RWPE2 (cell line): ENCODE results near the gene RRN3.
"Not testable (repeated sequence)": the region's sequence is repeated elsewhere in the genome, so short reads cannot be mapped to it uniquely, and the experiment has no call there.

Source experiments
- ATAC-seq: fragments of 200-7000 bp; cut with Tn5 transposase; 3 replicates; pipeline ENCODE4 v1.9.1; 2021; ENCODE audit warnings: low read depth
- DNase-seq: peaks from one replicate; pipeline ENCODE4 v3.0.0-alpha.2; 2020; ENCODE audit warnings: low spot score
- H3K27ac ChIP-seq: fragments of 450-650 bp; 2 replicates; pipeline ENCODE4 v1.5.1; 2017; ENCODE audit warnings: mild to moderate bottlenecking; ENCODE audit not compliant: poor library complexity, severe bottlenecking
- H3K27me3 ChIP-seq: fragments of 250-450 bp; sonication (Bioruptor Pico); 2 replicates; pipeline ENCODE4 v1.5.1; 2021; ENCODE audit warnings: mild to moderate bottlenecking, moderate library complexity; ENCODE audit not compliant: insufficient read depth, poor library complexity, severe bottlenecking
- H3K36me3 ChIP-seq: fragments of 250-450 bp; sonication (Bioruptor Pico); 2 replicates; pipeline ENCODE4 v1.5.1; 2020; ENCODE audit warnings: low read depth, mild to moderate bottlenecking, moderate library complexity
- H3K4me1 ChIP-seq: fragments of 250-450 bp; sonication (Bioruptor Pico); 2 replicates; pipeline ENCODE4 v1.5.1; 2021; ENCODE audit warnings: mild to moderate bottlenecking, moderate library complexity; ENCODE audit not compliant: insufficient read depth, poor library complexity, severe bottlenecking
- H3K4me3 ChIP-seq: fragments of 250-450 bp; sonication (Bioruptor Pico); 2 replicates; pipeline ENCODE4 v1.5.1; 2021; ENCODE audit warnings: mild to moderate bottlenecking, moderate library complexity; ENCODE audit not compliant: severe bottlenecking
- H3K9me3 ChIP-seq: fragments of 250-450 bp; sonication (Bioruptor Pico); 2 replicates; pipeline ENCODE4 v1.5.1; 2021; ENCODE audit warnings: mild to moderate bottlenecking, moderate library complexity; ENCODE audit not compliant: severe bottlenecking
- CTCF ChIP-seq: fragments of 450-650 bp; IDR thresholded peaks from one replicate; pipeline ENCODE4 v1.5.1; 2017; ENCODE audit warnings: mild to moderate bottlenecking, moderate library complexity; ENCODE audit not compliant: poor library complexity, severe bottlenecking

Gene RRN3

GRCh38 chr16:15022194-15022593 lies 71.9 kb downstream of the RRN3 start:
- DNase-seq, H3K4me1 ChIP-seq, H3K27ac ChIP-seq, H3K9me3 ChIP-seq, H3K27me3 ChIP-seq, H3K4me3 ChIP-seq: not testable (repeated sequence)
- peak; percentile 52 for TF ChIP-seq CTCF
- H3K36me3 ChIP-seq, result peaks cover 60% of the 10 kb centered on the region
- ATAC-seq, result peak; percentile 84

GRCh38 chr16:15021429-15021828 lies 72.6 kb downstream of the RRN3 start:
- not testable (repeated sequence) for H3K9me3 ChIP-seq, H3K27me3 ChIP-seq, H3K27ac ChIP-seq, DNase-seq, H3K4me1 ChIP-seq, H3K4me3 ChIP-seq, ATAC-seq
- H3K36me3 ChIP-seq, result peaks cover 65% of the 10 kb centered on the region

- not testable (repeated sequence) for H3K27me3 ChIP-seq, H3K9me3 ChIP-seq, H3K4me1 ChIP-seq, H3K4me3 ChIP-seq, DNase-seq, ATAC-seq, H3K27ac ChIP-seq
- peaks cover 52% of the 10 kb centered on the region for H3K36me3 ChIP-seq
Measured at GRCh38 chr16:15016951-15017580, 77.0 kb downstream of the RRN3 start.

- ATAC-seq, H3K4me3 ChIP-seq, H3K9me3 ChIP-seq, DNase-seq, H3K4me1 ChIP-seq, H3K27ac ChIP-seq, H3K27me3 ChIP-seq: not testable (repeated sequence)
- peaks cover 45% of the 10 kb centered on the region for H3K36me3 ChIP-seq
Measured at GRCh38 chr16:15016354-15016753, 77.7 kb downstream of the RRN3 start.

GRCh38 chr16:15015671-15016070 lies 78.4 kb downstream of the RRN3 start:
- H3K27ac ChIP-seq, ATAC-seq, H3K27me3 ChIP-seq, H3K9me3 ChIP-seq, H3K4me1 ChIP-seq, DNase-seq, H3K4me3 ChIP-seq: not testable (repeated sequence)
- peaks cover 49% of the 10 kb centered on the region for H3K36me3 ChIP-seq

GRCh38 chr16:15012941-15013340 lies 81.1 kb downstream of the RRN3 start:
- not testable (repeated sequence) for H3K27me3 ChIP-seq, H3K4me3 ChIP-seq, H3K27ac ChIP-seq, H3K9me3 ChIP-seq, H3K4me1 ChIP-seq, ATAC-seq, DNase-seq
- peaks cover 48% of the 10 kb centered on the region for H3K36me3 ChIP-seq
